ENCODE data around the gene TMEM192.

The TMEM192 gene

GRCh38 chr4:165124488-165124887 is 11.8 kb upstream of the TMEM192 start:
- FAIRE-seq (no peak), DNase-seq (ENCODE audit: insufficient read length, low spot score) (no peak)
- no peak for TF ChIP-seq CTCF (IDR thresholded peaks at IDR 0.05; ENCODE audit: insufficient read depth, missing control alignments)

- DNase-seq (ENCODE audit: insufficient read length, low spot score): no peak
- FAIRE-seq: no peak
- no peak for TF ChIP-seq CTCF (IDR thresholded peaks at IDR 0.05; ENCODE audit: insufficient read depth, missing control alignments)
These were observed 5.7 kb upstream of the TMEM192 start for GRCh38 chr4:165118256-165118909.

- DNase-seq (ENCODE audit: insufficient read length, low spot score): no peak
These were observed 2.6 kb upstream of the TMEM192 start for GRCh38 chr4:165115301-165115700.

GRCh38 chr4:165111906-165112367 is 723 bp downstream of the TMEM192 start:
- no peak for FAIRE-seq
- no peak for DNase-seq (ENCODE audit: insufficient read length, low spot score)
- TF ChIP-seq CTCF (IDR thresholded peaks at IDR 0.05; ENCODE audit: insufficient read depth, missing control alignments): no peak

More at GRCh38 chr4:165115301-165115700, 2.6 kb upstream of the TMEM192 start:
- FAIRE-seq: no peak
- TF ChIP-seq CTCF (IDR thresholded peaks at IDR 0.05; ENCODE audit: insufficient read depth, missing control alignments): no peak

GRCh38 chr4:165106518-165106917 is 6.1 kb downstream of the TMEM192 start:
- no peak for TF ChIP-seq CTCF (IDR thresholded peaks at IDR 0.05; ENCODE audit: insufficient read depth, missing control alignments)
- DNase-seq (ENCODE audit: insufficient read length, low spot score) (no peak), FAIRE-seq (no peak)

GRCh38 chr4:165101641-165102040 is 11.0 kb downstream of the TMEM192 start:
- TF ChIP-seq CTCF (IDR thresholded peaks at IDR 0.05; ENCODE audit: insufficient read depth, missing control alignments): no peak
- no peak for DNase-seq (ENCODE audit: insufficient read length, low spot score)
- FAIRE-seq: no peak

GRCh38 chr4:165096776-165097175 is 15.9 kb downstream of the TMEM192 start:
- DNase-seq (ENCODE audit: insufficient read length, low spot score) (peak; percentile 28), FAIRE-seq (no peak)
- peak; percentile 54 for TF ChIP-seq CTCF (IDR thresholded peaks at IDR 0.05; ENCODE audit: insufficient read depth, missing control alignments)

Measured in D721Med (cell line).